Testis (tissue), 2 donors: ENCODE results near the gene HID1.

Experiments used
- POLR2A ChIP-seq: fragments of 450-650 bp; IDR thresholded peaks from one replicate; pipeline ENCODE4 v1.6.1; 2017; ENCODE audit warnings: antibody characterized with exemption, mild to moderate bottlenecking, moderate library complexity
- TF ChIP-seq, protein P1 (sequence below), 3 experiments: fragments of 450-650 bp in 2 of 3; fragments of 200-600 bp in 1 of 3; sonication (generic) in 1 of 3; IDR thresholded peaks; one replicate each; pipeline ENCODE4 v1.5.1; 2016 to 2019; ENCODE audit warnings: antibody characterized with exemption in 3 of 3, mild to moderate bottlenecking in 2 of 3, moderate library complexity in 1 of 3

DNA sequence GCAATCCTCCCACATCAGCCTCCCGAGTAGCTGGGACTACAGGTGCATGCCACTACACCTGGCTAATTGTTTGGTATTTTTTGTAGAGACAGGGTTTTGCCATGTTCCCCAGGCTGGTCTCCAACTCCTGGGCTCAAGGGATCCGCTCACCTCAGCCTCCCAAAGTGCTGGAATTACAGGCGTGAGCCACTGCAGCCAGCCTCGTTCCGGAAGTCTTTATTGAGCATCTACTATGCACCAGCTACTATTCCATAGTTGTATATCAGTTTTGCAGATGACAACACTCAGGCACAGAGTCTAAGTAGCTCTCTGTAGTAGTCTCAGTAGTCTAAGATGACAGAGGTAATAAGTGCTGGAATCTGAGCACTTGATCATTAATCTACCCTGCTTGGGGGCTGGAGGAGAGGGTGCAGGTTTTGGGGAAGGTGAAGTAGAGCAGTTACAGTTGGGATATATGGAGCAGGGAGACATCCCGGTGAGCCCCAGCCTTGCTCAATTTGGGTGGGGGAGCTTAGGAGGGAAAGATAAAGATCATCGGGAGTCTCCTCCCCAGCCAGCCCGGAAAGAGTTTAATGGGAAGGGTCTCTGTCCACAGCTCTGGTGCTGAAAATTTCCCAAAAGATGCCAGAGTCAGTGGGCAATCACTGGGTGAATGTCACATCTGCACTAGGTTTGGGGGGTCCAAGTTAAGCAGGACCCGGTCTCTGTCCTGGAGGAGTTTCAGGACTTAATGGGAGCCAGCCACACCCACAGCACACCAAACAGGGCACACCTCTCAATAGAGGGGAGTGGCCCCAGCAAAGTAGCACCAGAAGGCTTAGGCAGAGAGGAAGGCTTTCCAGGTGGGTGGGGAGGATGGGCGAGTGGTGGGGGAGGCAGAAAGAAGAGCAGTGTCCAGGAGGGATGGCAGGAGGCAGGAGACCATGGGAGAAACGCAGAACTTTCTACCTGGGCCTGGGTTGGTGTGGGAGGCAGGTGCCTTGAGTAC lies 35.2 kb downstream of the HID1 start:
- TF ChIP-seq, protein P1, sequence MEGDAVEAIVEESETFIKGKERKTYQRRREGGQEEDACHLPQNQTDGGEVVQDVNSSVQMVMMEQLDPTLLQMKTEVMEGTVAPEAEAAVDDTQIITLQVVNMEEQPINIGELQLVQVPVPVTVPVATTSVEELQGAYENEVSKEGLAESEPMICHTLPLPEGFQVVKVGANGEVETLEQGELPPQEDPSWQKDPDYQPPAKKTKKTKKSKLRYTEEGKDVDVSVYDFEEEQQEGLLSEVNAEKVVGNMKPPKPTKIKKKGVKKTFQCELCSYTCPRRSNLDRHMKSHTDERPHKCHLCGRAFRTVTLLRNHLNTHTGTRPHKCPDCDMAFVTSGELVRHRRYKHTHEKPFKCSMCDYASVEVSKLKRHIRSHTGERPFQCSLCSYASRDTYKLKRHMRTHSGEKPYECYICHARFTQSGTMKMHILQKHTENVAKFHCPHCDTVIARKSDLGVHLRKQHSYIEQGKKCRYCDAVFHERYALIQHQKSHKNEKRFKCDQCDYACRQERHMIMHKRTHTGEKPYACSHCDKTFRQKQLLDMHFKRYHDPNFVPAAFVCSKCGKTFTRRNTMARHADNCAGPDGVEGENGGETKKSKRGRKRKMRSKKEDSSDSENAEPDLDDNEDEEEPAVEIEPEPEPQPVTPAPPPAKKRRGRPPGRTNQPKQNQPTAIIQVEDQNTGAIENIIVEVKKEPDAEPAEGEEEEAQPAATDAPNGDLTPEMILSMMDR (IDR thresholded peaks at IDR 0.05) = no peak
- TF ChIP-seq POLR2A = no peak
